D341Med (cell line): ENCODE results near the gene CST9L.

Experiments
- DNase-seq: peaks from one replicate; pipeline ENCODE4 v3.0.0; 2012; ENCODE audit warnings: low spot score

The CST9L gene, protein sequence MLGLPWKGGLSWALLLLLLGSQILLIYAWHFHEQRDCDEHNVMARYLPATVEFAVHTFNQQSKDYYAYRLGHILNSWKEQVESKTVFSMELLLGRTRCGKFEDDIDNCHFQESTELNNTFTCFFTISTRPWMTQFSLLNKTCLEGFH

DNA sequence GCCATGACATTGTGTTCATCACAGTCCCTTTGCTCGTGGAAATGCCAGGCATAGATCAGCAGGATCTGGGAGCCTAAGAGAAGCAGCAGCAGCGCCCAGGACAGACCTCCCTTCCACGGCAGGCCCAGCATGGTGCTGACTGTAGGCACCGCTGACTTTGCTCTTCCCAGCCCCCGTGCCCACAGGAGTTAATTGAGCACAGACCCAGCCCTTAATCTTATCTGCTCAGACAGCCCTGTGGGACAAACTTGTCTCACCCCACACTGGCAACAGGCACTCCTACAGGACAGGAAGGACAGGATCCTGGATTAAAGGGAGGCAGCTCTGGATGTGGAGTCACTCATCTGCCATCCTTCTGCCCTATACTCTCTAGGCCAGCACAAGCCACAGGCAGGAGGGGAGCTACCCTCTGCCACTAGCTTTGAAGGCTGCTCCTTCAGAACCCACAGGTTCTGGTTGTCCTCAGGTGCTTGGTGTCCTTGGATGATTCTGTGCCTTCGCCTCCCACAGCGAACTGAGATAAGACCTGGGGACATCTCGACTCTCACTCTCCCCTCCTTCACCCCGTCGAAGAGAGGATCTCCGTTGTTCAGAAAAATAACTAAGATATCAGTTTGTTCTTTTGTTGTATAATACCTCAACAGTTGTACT, at the start of gene CST9L:
CST9L (minus strand) TSS at position 165 of the 651 bp plus-strand sequence; CDS start at position 131, 34 bp downstream.
- DNase-seq, result no peak

GRCh38 chr20:23614163-23614562, 45.9 kb upstream of the CST9L start:
- DNase-seq, result no peak

- no peak for DNase-seq
Measured at GRCh38 chr20:23613676-23614075, 45.4 kb upstream of the CST9L start.

DNA sequence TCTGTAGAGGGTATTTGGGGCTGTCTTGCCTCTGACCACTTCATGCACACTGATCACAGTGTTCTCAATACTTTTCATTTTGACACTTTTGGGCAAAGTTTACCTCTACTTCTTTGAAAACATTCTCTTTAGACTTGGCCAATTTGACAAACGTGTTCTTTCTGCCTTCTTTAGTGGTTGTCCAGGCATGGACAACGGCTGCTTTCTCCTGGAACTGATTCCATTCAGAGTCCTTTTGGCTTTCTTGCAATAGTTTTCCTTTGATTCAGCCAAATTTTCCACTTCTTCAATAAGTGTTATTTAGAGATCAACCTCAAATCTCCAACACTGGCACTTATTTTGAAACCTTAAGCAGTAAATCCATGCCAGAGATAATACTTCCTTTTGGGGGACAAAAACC, 44.1 kb upstream of the CST9L start:
- DNase-seq, result no peak

DNA sequence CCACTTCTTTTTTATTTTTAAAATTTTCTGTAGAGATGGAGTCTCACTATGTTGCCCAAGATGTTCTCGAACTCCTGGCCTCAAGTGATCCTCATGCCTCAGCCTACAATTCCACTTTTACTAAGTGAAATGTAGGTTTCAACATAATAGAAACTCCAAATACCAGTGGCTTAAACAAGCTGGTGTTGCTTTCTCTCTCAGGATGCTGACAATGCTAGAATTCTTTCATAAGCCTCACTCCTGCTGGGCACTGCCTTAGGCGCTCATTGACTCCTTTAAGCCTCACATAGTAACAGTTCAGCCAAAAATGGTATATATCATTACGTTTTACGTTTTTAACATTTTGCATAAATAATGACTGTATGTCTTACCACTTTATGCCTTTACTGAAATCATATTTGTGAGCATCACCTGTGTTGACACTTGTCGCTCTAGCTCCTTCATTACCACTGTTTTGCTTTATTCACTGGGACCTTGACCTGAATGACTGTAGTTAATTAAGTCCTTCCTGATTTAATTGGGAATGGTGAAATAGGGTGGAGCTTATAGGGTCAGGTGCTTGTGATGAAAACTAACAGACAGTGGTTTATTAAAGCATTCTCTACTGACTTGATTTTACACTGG, 41.3 kb upstream of the CST9L start:
- no peak for DNase-seq

DNA sequence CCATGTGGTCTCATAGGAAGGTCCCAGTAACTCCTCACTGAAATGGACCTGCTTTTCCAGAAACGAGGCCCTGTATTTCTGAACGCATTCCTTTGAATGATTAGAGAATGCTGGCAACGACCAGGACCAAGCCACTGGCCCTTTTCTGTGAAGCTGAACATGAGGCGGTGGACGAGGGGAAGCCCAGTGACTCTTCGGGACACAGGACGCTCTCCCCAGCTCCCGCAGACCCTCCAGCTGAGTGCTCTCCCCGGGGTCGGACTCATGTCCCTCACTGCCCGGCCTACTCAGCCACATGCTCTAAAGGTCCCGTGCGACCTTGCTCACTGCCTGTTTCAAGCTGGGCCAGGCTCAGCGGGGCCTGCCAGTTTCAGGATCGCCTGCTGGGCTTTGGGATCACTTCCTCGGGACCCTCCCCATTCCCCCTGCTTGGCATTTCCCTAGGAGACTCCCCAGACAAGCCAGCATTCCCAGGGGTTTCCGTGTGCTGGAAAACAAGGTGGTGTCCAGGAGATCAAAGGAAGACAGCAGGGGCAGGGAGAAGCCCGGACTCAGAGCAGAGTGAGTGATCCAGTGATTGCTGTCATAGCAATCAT, 40.1 kb upstream of the CST9L start:
- no peak for DNase-seq

- no peak for DNase-seq
Measured at GRCh38 chr20:23607497-23608245, 39.4 kb upstream of the CST9L start.

DNA sequence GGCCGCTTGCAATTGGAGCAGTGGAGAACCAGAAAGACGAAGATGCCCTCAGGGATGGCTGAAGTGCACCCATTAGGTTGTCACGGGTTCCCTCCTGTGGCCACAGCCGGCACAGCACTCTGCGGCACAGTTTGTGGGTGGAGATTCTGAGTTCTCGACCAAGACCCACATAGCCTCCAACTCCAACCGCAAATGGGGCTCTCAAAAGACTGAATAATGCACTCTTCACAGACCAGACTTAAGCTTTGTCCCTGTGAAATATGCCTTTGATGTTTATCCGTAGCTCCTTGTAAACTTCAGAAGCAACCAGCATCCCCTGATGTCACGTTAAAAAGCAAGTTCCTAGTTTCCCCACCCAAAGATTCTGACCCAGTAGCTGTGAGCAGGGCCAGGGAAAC, 38.4 kb upstream of the CST9L start:
- DNase-seq, result peak; percentile 86

DNA sequence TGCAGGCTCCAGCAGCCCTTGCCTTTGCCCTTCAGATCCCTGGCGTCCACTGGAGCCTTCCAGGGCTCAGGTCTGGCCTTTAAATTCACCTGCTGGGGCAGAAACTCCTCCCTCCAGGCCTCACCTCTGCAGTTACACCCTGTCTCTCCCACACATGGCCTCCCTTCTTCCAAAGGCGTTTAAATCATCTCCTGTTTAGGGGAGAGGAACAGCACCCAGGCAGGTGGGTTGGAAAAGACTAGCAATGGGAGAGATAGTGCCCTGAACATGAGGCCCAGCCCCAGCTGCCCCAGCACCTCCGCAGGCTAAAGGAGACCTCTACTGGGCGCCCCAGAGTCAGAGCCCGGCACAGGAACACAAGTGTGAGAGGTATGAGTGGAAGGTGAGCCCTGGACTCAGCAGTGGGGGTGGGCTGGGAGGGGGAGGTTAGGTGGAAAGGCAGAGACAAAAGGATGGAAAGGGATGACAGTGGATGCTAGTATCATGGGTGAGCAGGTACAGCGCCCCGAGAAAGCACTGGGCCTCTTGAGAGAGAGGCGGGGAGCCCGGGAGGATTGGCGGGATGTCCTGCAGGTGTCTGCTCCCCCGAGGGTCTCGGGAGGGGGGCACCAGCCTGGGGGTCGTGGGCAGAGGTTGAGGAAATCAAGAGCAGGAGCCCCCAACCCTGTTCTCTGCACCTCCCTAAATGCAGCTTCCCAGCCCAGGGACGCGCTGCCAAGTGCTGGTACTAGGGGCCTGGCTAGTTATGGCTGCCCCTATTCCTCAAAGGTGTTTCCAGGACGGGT, 37.8 kb upstream of the CST9L start, which contains the start of gene CST9:
CST9 (minus strand) TSS at position 51 of the 785 bp plus-strand sequence. CDS start 53 bp downstream, outside the sequence.
- DNase-seq, result no peak

DNA sequence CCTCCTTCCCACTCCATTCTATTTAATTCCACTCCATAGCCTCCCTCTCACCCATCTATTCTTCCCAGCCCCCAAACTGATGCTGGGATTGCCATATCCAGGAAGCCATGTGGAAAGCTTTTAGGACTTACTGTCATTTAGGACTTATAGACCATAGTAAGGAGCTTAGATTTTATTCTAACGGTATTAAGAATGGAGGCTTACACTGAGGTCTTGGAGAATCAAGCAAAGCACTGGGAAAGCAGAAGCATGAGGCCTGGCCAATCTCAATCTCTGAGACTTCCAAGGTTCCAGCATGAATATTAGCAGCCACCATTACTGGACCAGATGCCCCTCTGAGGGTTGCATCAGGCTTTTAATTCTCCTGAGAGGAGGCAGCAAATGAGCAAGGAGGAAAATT, 36.0 kb upstream of the CST9L start:
- no peak for DNase-seq

- DNase-seq, result no peak
Measured at GRCh38 chr20:23603321-23603720, 35.0 kb upstream of the CST9L start.

DNA sequence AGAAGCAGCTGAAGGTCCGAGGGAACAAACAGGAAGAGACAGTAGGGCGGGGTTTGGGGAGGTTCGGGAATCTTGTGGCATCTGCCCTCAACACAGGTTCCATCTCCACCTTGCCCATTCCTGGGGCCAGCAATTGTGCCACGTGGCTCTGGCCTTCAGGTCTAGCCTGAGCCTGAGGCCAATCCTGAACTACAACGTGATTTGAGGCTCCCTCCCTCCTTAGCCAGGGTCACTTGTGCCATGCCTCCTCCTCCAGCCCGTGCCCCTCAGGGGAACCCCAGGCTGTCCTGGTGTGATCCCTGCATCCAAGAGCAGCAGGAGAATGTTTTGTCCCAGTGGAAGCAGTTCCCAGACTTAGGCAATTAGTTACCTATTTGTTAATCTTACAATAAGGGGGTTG, 34.4 kb upstream of the CST9L start:
- DNase-seq, result no peak

DNA sequence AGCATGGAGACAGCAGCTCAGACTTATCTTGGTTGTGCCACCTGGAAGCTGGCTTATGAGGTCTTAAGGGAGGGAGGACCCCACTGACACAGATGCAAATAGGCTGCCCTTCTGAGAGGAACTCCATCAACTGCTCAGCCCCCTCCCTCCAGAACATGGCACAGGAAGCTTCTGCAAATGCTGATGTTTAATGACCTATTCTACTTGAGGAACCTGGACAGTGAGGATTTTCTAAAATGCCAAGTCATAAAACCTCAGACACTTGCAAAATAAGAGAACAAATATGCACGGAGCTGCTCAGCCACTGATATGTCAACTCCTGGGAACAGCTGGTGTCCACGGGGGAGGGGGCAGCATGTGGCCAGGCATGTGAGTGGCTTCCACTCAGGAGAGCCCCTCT, 34.0 kb upstream of the CST9L start:
- DNase-seq, result no peak

DNA sequence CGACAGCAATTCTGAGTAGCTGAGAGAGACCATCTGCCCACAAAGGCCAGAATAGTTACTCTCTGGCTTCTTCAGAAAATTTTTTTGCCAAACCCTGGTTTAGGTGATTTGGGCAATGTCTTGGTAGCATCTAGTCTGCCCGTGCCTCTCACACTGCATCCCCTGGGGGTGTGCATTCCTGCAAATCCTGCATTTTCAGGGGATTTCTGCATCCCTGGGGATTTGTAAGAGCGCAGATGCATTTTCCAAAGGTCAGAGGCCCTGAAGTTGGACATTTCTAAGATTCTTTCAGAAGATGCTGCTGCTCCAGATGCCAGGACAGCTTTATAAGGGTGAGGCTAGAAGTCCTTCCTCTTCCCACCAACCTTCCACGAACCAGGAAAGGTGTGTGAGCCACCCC, 33.4 kb upstream of the CST9L start:
- no peak for DNase-seq

- no peak for DNase-seq
Measured at GRCh38 chr20:23598481-23598880, 30.2 kb upstream of the CST9L start.

DNA sequence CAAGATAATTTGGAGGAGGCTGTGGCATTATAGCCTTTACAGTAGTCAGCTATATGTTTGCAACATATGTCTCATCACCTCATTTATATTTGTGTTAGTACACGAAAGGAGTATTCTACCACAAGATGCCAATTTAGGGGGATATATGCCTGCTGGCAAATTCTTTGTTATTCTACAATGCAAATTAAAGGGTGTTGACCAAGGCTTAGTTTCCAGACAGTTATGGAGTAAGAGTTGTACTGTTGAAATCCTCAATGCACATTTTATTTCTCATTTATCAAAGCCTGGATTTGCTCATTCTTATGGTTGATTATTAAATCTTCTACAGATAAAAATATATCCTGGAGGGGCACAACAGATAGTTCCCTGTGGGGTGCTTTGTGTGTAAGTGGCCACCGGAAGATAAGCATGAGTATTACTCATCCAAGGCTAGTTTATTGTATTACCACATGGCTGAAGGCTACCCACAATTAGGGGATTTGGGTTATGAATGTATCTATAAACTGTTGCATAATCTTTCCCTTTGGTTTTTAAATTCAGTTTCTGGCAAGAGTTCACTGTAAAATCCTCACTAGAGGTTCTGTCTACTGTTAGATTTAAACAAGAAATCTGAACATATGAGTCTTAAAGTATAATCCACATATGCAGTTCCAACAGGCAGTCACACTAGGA, 28.4 kb upstream of the CST9L start:
- DNase-seq, result no peak

- DNase-seq, result no peak
Measured at GRCh38 chr20:23595941-23596340, 27.7 kb upstream of the CST9L start.

DNA sequence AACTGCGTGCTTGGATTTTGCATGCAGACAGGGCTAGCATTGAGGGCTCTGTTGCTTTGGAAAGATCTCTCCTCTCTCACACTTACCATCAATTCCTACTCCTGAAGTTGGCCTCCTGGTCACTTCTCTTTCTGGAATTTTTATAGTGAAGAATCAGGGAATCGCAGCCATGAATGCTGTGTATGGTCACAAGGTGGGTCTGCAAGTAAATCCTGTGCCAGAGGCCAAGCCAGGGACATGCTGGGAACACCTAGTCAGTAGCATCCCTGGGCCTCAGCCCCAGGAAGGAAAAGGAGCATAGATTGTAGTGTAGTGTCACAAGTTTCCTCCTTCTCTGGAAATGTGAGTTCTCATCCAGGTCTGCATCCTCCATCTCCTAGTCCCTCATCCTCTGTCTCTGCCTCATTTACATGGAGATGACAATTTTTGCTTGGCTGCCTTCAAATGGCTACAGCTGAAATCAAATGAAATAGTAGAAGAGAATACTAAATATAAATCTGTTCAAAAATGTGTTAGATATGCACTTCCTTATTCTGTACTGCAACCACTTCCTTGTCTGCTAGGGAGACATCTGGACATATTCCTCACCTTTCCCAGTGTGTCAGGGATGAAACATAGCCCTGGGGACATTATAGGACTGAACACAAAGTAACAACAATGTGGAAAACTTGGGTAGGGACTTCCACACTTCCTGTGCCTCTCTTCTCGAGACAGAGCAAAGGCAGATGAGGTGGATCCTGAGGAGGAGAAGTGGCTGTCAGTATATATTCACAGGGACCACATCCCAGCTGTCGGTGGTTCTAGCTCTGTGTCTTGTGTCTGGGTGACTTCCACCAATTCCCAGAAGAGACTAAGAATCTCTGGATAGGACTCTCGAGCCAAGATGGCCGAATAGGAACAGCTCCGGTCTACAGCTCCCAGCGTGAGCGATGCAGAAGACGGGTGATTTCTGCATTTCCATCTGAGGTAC, 20.4 kb upstream of the CST9L start:
- DNase-seq, result no peak

DNA sequence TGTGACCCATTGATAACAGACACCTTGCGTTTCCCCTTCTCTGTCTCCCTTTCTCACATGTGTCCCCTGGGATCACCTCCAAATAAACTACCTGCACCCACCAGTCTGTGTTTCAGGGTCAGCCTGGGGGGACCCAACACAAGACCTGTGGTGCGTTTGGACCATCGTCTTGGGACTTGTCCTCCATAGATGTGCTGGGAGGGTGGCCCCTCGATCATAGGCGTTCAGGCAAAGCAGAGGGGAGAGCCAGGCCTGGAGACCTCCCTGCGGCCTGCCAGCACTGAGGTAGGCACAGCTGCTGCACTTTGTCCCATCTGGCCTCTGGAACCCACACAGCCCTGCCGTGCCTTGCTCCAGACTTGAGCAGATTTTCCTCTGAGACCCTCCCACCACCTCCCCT, 19.3 kb upstream of the CST9L start:
- no peak for DNase-seq
